ENCODE results near the gene SIRT7. TPM values are rescaled to one million over a fixed set of nuclear protein-coding genes. Genes with fewer than 3 reads are reported as not detected.
A peak's percentile ranks its signal among the peaks of the same experiment; 100 is the strongest.

SIRT7 gene
- total RNA-seq, 3 donors from 2014 or later, result 50.1 to 83.5 (median 73.7) TPM

GRCh38 chr17:81885869-81886548 is 32.0 kb downstream of the SIRT7 start:
- no peak for TF ChIP-seq CTCF (IDR thresholded peaks at IDR 0.05)
- H3K4me1 ChIP-seq (ENCODE audit: low read depth), result peaks cover 14% of the 10 kb centered on the region
- intact Hi-C loops (cut with DNase I, micrococcal nuclease), result no loop called here
- ATAC-seq (peak; percentile 8), DNase-seq (no peak)
- H3K9me3 ChIP-seq, result no peaks in the 10 kb centered on the region
- peaks cover 13% of the 10 kb centered on the region for H3K36me3 ChIP-seq (ENCODE audit: low read depth)
- H3K4me3 ChIP-seq, result no peak overlapping the region

GRCh38 chr17:81885454-81885853 is 32.5 kb downstream of the SIRT7 start:
- H3K36me3 ChIP-seq (ENCODE audit: low read depth), result peaks cover 13% of the 10 kb centered on the region
- no peak overlapping the region for H3K4me3 ChIP-seq
- no peak for ATAC-seq
- DNase-seq, result no peak
- intact Hi-C loops (cut with DNase I, micrococcal nuclease), result no loop called here
- no peaks in the 10 kb centered on the region for H3K9me3 ChIP-seq
- H3K4me1 ChIP-seq (ENCODE audit: low read depth), result peaks cover 11% of the 10 kb centered on the region
- TF ChIP-seq CTCF (IDR thresholded peaks at IDR 0.05), result no peak

GRCh38 chr17:81884968-81885367 is 33.0 kb downstream of the SIRT7 start:
- H3K36me3 ChIP-seq (ENCODE audit: low read depth), result peaks cover 13% of the 10 kb centered on the region
- H3K9me3 ChIP-seq, result no peaks in the 10 kb centered on the region
- H3K4me1 ChIP-seq (ENCODE audit: low read depth), result peaks cover 6% of the 10 kb centered on the region
- ATAC-seq, result no peak
- TF ChIP-seq CTCF (IDR thresholded peaks at IDR 0.05), result no peak
- DNase-seq, result no peak
- intact Hi-C loops (cut with DNase I, micrococcal nuclease), result no loop called here
- H3K4me3 ChIP-seq, result no peak overlapping the region

- no peak overlapping the region for H3K4me3 ChIP-seq
- intact Hi-C loops (cut with DNase I, micrococcal nuclease), result no loop called here
- no peaks in the 10 kb centered on the region for H3K9me3 ChIP-seq
- ATAC-seq (peak; percentile 17), DNase-seq (no peak)
- peaks cover 13% of the 10 kb centered on the region for H3K36me3 ChIP-seq (ENCODE audit: low read depth)
- TF ChIP-seq CTCF (IDR thresholded peaks at IDR 0.05), result no peak
- peaks cover 2% of the 10 kb centered on the region for H3K4me1 ChIP-seq (ENCODE audit: low read depth)
Measured at GRCh38 chr17:81884520-81884919, 33.5 kb downstream of the SIRT7 start.

GRCh38 chr17:81879121-81879520 is 38.9 kb downstream of the SIRT7 start:
- ATAC-seq (no peak), DNase-seq (no peak)
- no peaks in the 10 kb centered on the region for H3K9me3 ChIP-seq
- intact Hi-C loops (cut with DNase I, micrococcal nuclease), result no loop called here
- H3K4me3 ChIP-seq, result no peak overlapping the region
- no peaks in the 10 kb centered on the region for H3K36me3 ChIP-seq (ENCODE audit: low read depth)
- no peak for TF ChIP-seq CTCF (IDR thresholded peaks at IDR 0.05)
- no peaks in the 10 kb centered on the region for H3K4me1 ChIP-seq (ENCODE audit: low read depth)

GRCh38 chr17:81878294-81878693 is 39.7 kb downstream of the SIRT7 start:
- no peaks in the 10 kb centered on the region for H3K4me1 ChIP-seq (ENCODE audit: low read depth)
- no peaks in the 10 kb centered on the region for H3K36me3 ChIP-seq (ENCODE audit: low read depth)
- ATAC-seq (no peak), DNase-seq (no peak)
- no peak for TF ChIP-seq CTCF (IDR thresholded peaks at IDR 0.05)
- H3K4me3 ChIP-seq, result no peak overlapping the region
- intact Hi-C loops (cut with DNase I, micrococcal nuclease), result no loop called here
- no peaks in the 10 kb centered on the region for H3K9me3 ChIP-seq

Data from mucosa of descending colon (tissue), 3 donors.